Activated naive CD4-positive, alpha-beta T cell treated with anti-CD3 and anti-CD28 coated beads, Interleukin-2, amount 10 ng/mL, durations not matched to agents 7 days and 5 days (primary cell): ENCODE measurements around the gene KIAA0319L.

Experiments used
- CTCF ChIA-PET: fragments of 350-600 bp; sonication (Branson Sonifier 250); formaldehyde crosslinking; loops from one replicate; lab custom pipeline; 2021; ENCODE audit warnings: antibody characterized with exemption; lab: Charles Lee
- DNase-seq: peaks from one replicate; pipeline ENCODE4 v3.0.0-alpha.2; 2020
- H3K27ac Mint-ChIP-seq: one replicate; pipeline ENCODE4 v1.8.0; 2021; ENCODE audit warnings: mild to moderate bottlenecking, moderate library complexity, mixed read lengths
- H3K27me3 Mint-ChIP-seq: one replicate; pipeline ENCODE4 v1.8.0; 2021; ENCODE audit warnings: mild to moderate bottlenecking, mixed read lengths
- H3K36me3 Mint-ChIP-seq: one replicate; pipeline ENCODE4 v1.8.0; 2021; ENCODE audit warnings: mixed read lengths
- H3K4me1 Mint-ChIP-seq: one replicate; pipeline ENCODE4 v1.8.0; 2021; ENCODE audit warnings: mixed read lengths
- H3K4me3 Mint-ChIP-seq: one replicate; pipeline ENCODE4 v1.8.0; 2021; ENCODE audit warnings: mild to moderate bottlenecking, moderate library complexity, mixed read lengths
- H3K9me3 Mint-ChIP-seq: one replicate; pipeline ENCODE4 v1.8.0; 2021; ENCODE audit warnings: mixed read lengths

KIAA0319L gene

DNA sequence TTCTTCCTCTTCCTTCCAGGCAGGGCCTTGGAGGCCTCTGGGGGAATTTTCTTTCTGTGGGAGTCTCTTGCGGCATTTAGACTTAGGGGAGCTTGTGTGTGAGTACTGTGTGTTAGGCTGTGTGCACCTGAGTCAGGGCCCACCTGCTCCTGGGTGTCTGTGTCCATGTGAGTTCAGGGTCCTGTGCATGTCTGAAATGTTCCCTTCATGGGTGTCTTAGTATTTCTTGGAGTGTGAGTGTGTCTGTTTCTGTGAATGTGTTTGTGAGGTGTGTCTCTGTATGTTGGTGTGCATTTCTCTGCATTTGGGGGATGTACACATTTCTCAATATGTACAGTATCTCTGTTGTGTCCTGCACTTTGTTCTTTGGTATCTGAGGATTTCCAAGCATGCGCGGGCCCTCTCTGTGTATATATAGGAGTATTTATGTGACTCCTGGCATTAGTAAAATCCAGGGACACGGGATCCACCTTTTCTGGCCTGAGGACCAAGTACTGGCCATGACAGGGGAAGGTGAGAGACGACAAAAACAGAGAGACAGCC is 18.3 kb upstream of the KIAA0319L start:
- no peak overlapping the region for H3K4me3 Mint-ChIP-seq
- H3K4me1 Mint-ChIP-seq: peaks cover 28% of the 10 kb centered on the region

DNA sequence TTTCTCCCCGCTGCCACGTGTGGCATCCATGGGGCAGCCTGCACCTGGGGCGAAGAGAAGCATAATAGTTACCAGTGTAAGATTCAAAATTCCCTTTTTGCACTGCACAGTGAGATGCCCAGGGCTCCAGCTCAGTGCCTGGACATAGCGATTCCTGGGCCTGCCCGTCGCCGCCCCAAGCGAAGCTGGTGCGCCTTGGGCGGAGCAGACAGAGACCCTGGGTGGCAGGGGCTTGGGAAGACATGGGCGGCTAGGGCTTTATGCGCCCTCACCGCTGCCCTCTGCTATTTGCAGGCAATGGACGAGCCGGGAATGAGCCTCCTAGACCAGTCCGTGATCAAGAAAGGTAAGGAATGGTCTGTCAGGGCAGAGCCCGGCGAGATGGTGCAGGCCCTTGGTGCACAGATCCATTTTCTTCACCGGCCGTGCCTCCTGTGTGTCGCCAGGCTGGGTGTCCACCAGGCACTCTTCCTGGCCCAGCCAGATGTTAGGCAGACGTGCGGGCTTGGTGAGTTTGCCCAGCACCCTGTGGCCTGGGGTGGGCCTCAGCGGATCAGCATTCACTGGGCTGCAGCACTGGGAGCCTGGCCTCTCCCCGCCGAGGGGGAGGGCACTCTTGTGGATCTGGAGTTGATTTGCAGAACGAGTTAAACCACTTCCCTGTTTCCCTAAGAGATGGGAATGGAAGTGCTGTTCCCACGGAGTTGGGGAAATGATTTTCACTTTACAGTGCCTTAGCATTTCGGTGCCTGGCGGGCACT is 17.6 kb upstream of the KIAA0319L start:
- H3K27ac Mint-ChIP-seq: no peak overlapping the region
- no peak for DNase-seq
- CTCF ChIA-PET: no interaction called here
- no peak overlapping the region for H3K4me3 Mint-ChIP-seq
- H3K36me3 Mint-ChIP-seq: peaks cover 3% of the 10 kb centered on the region
- H3K27me3 Mint-ChIP-seq: peaks cover 78% of the 10 kb centered on the region
- H3K9me3 Mint-ChIP-seq: no peaks in the 10 kb centered on the region
- H3K4me1 Mint-ChIP-seq: peaks cover 28% of the 10 kb centered on the region

More for the DNA sequence above, 18.3 kb upstream of the KIAA0319L start:
- H3K9me3 Mint-ChIP-seq: no peaks in the 10 kb centered on the region
- CTCF ChIA-PET: interaction anchor here (1.5 kb wide), 1 partner anchor 140 kb away, joined by 7 read pairs; no protein-coding TSS in a partner anchor
- H3K27ac Mint-ChIP-seq: no peak overlapping the region
- peaks cover 3% of the 10 kb centered on the region for H3K36me3 Mint-ChIP-seq
- DNase-seq: no peak
- H3K27me3 Mint-ChIP-seq: peaks cover 82% of the 10 kb centered on the region

DNA sequence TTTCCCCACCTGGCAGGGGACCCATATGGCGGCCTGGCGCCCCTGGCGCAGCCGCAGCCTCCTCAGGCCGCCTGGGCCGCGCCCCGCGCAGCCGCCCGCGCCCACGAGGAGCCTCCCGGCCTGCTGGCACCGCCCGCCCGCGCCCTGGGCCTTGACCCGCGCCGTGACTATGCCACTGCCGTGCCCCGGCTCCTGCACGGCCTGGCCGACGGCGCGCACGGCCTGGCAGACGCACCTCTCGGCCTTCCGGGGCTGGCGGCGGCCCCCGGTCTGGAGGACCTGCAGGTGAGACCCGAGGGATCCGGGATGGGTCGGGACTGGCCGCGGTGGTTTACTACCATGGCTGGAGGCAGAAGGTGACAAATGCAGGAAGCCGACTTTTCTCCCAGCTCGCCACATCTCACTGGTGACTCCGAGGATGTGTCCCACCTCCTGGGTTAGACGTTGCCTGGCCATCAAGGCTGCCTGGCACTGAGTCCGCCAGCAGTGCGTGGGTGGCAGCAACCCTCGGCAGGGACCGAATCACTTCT is 17.0 kb upstream of the KIAA0319L start:
- CTCF ChIA-PET: interaction anchor here (1.0 to 4.8 kb wide), 2 partner anchors 9 to 141 kb away, joined by 3 to 40 read pairs; no protein-coding TSS in a partner anchor
- H3K27me3 Mint-ChIP-seq: peaks cover 78% of the 10 kb centered on the region
- H3K27ac Mint-ChIP-seq: no peak overlapping the region
- no peaks in the 10 kb centered on the region for H3K9me3 Mint-ChIP-seq
- peaks cover 3% of the 10 kb centered on the region for H3K36me3 Mint-ChIP-seq
- H3K4me1 Mint-ChIP-seq: peaks cover 28% of the 10 kb centered on the region
- H3K4me3 Mint-ChIP-seq: no peak overlapping the region
- DNase-seq: no peak

DNA sequence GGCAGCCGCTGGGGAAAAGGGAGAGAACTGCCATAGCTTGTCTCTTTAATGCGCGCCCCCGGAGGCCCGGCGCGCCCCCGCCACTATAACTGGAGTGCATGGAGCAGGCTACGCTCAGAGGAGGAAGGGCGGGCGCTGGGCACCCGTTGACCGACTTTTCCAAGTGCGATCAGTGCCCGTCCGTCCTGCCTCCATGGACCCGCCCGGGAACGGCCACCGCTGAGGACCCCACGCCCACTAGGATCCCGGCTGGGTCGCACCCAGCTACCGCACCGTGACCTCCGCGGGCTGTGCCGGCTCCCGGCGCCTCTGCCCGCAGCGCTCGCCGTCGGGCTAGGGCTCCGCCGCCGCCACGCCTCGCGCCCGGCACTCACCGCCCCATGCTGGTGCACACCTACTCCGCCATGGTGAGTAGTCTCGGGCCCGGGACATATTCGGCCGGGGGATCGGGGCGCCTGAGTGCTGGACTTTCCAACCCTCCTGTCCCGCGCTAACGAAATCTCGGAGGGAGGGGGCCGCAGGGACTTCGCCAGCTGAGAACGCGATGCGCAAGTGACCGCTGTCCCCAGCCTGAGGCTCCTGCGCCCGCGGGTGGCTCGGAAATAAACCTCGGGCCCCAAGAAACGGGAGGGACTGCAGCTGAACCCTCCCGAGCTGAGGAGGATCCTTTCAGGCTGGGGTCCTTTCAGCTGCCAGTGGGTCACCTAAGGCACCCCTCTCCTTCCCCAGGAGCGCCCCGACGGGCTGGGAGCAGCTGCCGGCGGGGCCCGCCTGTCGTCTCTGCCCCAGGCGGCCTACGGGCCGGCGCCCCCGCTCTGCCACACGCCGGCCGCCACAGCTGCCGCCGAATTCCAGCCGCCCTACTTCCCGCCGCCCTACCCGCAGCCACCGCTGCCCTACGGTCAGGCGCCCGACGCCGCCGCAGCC is 16.3 kb upstream of the KIAA0319L start, which contains the start of gene TFAP2E:
Gene TFAP2E (plus strand): TSS at position 117 of the 927 bp plus-strand sequence. CDS start 264 bp downstream, at position 381.
- no peak for DNase-seq
- Mint-ChIP-seq H3K9me3 (no peaks in the 10 kb centered on the region), H3K4me3 (no peak within 1 kb of the TSS), H3K4me1 (peaks cover 28% of the 10 kb centered on the region), H3K27me3 (peaks cover 76% of the 10 kb centered on the region), H3K27ac (no peak within 1 kb of the TSS), H3K36me3 (peaks cover 3% of the 10 kb centered on the region)
- CTCF ChIA-PET: interaction anchor here (1.0 to 4.8 kb wide), 5 partner anchors 8 to 561 kb away, joined by 3 to 40 read pairs (median 11); no protein-coding TSS in a partner anchor

DNA sequence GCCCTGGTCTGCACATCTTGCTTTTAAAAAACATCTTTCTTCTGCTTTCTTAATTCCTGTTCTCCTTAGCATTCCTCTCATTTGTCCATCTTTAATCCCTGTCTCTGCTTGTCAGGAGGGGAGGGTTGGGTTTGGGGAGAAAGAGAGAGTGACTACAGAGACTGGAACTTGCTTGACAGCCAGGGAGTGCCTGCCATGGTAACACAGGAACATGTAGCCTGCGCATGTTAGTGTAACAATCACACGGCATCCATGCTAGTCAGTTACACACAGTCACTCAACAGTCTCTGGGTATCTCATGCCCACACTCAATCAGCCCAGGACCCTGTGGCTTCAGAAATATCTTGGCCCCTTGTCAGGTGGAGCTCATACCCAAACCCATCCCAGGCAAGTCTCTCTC is 15.1 kb upstream of the KIAA0319L start:
- no peak for DNase-seq
- Mint-ChIP-seq H3K27me3 (peaks cover 65% of the 10 kb centered on the region), H3K27ac (no peak overlapping the region), H3K36me3 (no peaks in the 10 kb centered on the region), H3K4me1 (peaks cover 16% of the 10 kb centered on the region), H3K9me3 (no peaks in the 10 kb centered on the region), H3K4me3 (no peak overlapping the region)
- CTCF ChIA-PET: interaction anchor here (1.1 to 4.8 kb wide), 7 partner anchors 11 to 165 kb away, joined by 3 to 40 read pairs (median 4); no protein-coding TSS in a partner anchor

DNA sequence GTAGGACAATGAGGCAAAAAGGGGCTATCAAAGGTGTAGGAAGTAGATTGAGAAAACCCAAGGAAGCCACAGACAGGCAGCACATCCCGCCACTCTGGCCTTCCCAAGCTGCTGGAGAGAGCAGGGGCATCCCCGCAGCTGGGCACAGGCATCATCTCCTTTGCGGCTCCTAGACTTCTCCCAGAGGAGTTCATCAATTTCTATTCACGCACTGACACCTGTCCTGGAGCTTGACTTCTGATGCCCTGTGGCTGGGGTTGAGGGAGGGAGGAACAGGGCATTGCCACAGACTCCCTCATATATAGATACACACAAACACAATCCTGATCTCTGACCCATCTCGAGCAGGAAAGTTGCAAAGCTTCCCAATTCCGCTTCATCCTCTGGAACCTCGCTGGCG is 14.1 kb upstream of the KIAA0319L start:
- peak; percentile 18 for DNase-seq
- H3K27me3 Mint-ChIP-seq: peaks cover 56% of the 10 kb centered on the region
- H3K9me3 Mint-ChIP-seq: no peaks in the 10 kb centered on the region
- H3K36me3 Mint-ChIP-seq: peaks cover 3% of the 10 kb centered on the region
- CTCF ChIA-PET: interaction anchor here (1.1 to 4.8 kb wide), 7 partner anchors 10 to 167 kb away, joined by 3 to 40 read pairs (median 4); no protein-coding TSS in a partner anchor
- H3K4me1 Mint-ChIP-seq: peaks cover 11% of the 10 kb centered on the region
- H3K4me3 Mint-ChIP-seq: no peak overlapping the region
- no peak overlapping the region for H3K27ac Mint-ChIP-seq

DNA sequence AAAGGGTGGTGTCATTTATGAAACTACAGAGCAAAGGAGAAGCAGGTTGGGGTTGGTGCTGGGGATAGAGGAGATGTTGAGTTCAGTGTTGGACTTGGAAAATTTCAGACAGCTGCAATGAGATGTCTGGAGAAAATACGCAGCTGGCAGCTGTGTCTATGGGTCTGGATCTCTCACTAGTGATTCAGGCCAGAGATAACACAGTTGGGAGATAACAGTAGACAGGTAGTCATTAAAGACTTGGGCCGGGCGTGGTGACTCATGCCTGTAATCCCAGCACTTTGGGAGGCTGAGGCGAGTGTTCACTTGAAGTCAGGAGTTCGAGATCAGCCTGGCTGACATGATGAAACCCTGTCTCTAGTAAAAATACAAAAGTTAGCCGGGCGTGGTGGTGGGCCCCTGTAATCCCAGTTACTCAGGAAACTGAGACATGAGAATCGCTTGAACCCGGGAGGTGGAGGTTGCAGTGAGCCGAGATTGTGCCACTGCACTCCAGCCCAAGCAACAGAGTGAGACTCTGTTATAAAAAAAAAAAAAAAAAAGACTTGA is 13.5 kb upstream of the KIAA0319L start:
- H3K4me3 Mint-ChIP-seq: no peak overlapping the region
- H3K27ac Mint-ChIP-seq: no peak overlapping the region
- H3K4me1 Mint-ChIP-seq: peaks cover 5% of the 10 kb centered on the region
- H3K27me3 Mint-ChIP-seq: peaks cover 50% of the 10 kb centered on the region
- peaks cover 3% of the 10 kb centered on the region for H3K36me3 Mint-ChIP-seq
- peak; percentile 15 for DNase-seq
- H3K9me3 Mint-ChIP-seq: no peaks in the 10 kb centered on the region
- CTCF ChIA-PET: interaction anchor here (2.9 to 4.8 kb wide), 3 partner anchors 119 to 157 kb away, joined by 11 to 40 read pairs (median 24); no protein-coding TSS in a partner anchor

DNA sequence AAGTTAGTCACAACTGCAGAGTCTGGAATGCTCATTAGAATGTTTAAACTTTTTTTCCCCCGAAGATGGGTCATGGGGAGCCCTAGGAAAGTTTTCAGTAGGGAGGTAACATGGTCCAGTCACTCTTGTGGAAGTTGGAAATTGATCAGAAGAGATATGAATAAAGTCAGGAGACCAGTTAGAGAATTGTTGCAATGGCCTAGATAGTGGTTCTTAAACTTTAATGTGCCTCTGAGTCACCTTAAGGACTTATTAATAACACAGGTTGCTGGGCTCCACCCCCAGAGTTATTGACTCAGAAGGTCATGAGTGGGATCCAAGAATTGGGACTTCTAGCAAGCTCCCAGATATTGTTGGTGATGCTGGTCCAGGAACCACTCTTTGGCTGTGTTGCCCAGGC is 12.7 kb upstream of the KIAA0319L start:
- DNase-seq: peak; percentile 11
- H3K36me3 Mint-ChIP-seq: peaks cover 3% of the 10 kb centered on the region
- no peak overlapping the region for H3K4me3 Mint-ChIP-seq
- peaks cover 43% of the 10 kb centered on the region for H3K27me3 Mint-ChIP-seq
- CTCF ChIA-PET: interaction anchor here (3.4 to 4.8 kb wide), 2 partner anchors 145 to 158 kb away, joined by 24 to 40 read pairs; no protein-coding TSS in a partner anchor
- H3K4me1 Mint-ChIP-seq: peaks cover 2% of the 10 kb centered on the region
- no peak overlapping the region for H3K27ac Mint-ChIP-seq
- H3K9me3 Mint-ChIP-seq: no peaks in the 10 kb centered on the region

DNA sequence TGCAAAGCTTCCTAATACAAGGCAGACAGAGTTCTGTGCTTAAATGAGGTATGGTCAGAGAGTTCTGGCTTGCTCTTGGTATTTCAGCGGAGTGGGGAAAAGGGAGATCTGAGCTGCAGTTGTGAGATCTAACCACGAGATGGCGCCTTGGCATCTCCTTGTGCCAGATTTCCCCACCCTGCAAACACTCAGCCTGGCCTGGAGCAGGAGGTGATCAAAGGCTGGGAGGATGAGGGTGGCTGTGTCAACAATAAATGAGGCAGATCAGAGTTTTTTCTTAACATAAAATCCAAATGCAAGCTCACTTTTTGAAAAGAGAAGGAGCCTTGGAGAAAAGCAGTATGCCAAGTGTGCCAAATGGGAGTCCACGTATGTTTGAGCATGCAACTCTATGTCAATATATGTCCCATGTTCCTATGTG is 11.8 kb upstream of the KIAA0319L start:
- DNase-seq: peak; percentile 80
- peaks cover 8% of the 10 kb centered on the region for H3K36me3 Mint-ChIP-seq
- peaks cover 35% of the 10 kb centered on the region for H3K27me3 Mint-ChIP-seq
- no peak overlapping the region for H3K27ac Mint-ChIP-seq
- no peaks in the 10 kb centered on the region for H3K9me3 Mint-ChIP-seq
- CTCF ChIA-PET: interaction anchor here (0.8 to 5.9 kb wide), 21 partner anchors 9 to 213 kb away, joined by 3 to 171 read pairs (median 6); partner anchors contain the start of genes C1orf216 and CLSPN
- peaks cover 6% of the 10 kb centered on the region for H3K4me1 Mint-ChIP-seq
- H3K4me3 Mint-ChIP-seq: no peak overlapping the region

DNA sequence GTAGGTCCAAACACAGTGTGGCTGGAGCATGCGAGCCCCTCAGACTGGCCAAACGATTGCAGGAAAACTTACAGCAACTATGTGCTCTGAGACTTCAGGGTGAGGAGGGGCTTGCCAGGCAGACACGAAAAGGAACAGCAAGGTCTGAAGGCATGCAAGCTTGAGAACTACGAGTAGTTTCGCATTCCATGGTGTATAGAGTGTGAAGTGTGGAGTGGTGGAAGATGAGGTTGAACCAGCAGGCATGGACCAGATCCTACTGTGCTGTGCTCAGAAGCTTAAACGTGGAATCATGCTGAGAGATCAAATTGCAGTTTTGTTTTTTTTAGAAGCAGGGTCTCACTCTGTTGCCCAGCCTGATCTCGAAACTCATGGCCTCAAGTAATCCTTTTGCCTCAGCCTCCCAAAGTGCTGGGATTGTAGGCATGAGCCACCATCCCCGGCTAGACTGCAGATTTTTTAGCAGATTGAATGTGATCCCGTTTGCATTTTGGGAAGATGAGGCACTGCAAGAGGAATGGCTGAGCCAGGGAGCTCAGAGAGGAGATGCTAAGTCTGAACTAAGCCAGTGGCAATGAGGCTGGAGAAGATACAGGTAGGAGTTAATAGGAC is 10.8 kb upstream of the KIAA0319L start:
- H3K36me3 Mint-ChIP-seq: peaks cover 8% of the 10 kb centered on the region
- peaks cover 27% of the 10 kb centered on the region for H3K27me3 Mint-ChIP-seq
- no peak overlapping the region for H3K4me3 Mint-ChIP-seq
- H3K9me3 Mint-ChIP-seq: no peaks in the 10 kb centered on the region
- CTCF ChIA-PET: interaction anchor here (0.8 to 5.9 kb wide), 18 partner anchors 12 to 214 kb away, joined by 3 to 171 read pairs (median 6); partner anchors contain the start of genes C1orf216 and CLSPN
- no peak overlapping the region for H3K27ac Mint-ChIP-seq
- no peak for DNase-seq
- H3K4me1 Mint-ChIP-seq: peaks cover 6% of the 10 kb centered on the region

DNA sequence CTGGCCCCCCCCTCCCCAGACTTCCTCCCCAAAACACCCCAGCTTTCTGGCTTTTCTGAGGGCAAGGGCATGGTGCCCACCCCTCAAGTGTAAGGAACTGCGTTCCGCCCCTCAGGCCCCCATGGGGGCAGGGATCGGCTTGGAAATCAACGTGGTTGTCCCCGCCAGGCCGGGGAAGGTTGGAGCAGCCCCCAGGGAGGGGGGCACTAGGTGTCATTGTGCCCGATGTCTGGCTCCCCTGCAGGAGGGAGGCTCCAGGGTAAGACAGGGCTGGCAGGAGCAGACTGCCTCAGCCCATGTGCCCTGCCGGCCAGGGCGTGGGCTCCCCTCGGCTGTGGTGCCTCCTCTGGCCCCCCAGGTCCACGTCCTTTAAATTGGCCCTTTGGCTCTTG is 8.5 kb upstream of the KIAA0319L start:
- Mint-ChIP-seq H3K27me3 (peaks cover 3% of the 10 kb centered on the region), H3K4me3 (no peak overlapping the region), H3K36me3 (peaks cover 8% of the 10 kb centered on the region), H3K9me3 (no peaks in the 10 kb centered on the region), H3K4me1 (peaks cover 10% of the 10 kb centered on the region), H3K27ac (no peak overlapping the region)
- DNase-seq: no peak
- CTCF ChIA-PET: interaction anchor here (0.9 to 5.9 kb wide), 13 partner anchors 9 to 346 kb away, joined by 3 to 171 read pairs (median 5); partner anchors contain the start of genes C1orf216 and CLSPN

DNA sequence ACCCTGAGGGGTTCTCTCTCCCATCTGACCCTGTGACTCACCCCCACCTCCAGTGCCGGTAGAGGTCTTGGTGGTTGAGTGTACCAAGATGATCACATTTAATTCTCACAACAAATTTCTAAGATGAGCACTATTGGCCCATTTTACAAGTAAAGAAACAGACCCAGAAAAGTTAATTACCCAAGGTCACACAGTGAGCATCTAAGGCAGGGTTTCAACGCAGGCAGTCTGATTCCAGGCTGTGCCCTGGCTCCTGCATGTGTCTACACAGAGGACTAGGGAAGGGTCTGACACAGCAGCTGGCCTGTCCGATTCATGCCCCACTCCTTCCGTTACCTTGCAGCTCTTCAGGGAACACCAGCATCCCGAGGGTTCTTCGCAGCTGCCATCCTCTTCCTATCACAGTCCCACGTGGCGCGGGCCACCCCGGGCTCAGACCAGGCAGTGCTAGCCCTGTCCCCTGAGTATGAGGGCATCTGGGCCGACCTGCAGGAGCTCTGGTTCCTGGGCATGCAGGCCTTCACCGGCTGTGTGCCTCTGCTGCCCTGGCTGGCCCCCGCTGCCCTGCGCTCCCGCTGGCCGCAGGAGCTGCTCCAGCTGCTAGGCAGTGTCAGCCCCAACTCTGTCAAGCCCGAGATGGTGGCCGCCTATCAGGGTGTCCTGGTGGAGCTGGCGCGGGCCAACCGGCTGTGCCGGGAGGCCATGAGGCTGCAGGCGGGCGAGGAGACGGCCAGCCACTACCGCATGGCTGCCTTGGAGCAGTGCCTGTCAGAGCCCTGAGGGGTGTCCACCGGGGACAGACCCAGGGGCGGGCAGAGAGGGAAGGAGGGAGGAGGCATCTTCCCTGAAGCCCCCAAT is 7.9 kb upstream of the KIAA0319L start:
- Mint-ChIP-seq H3K9me3 (no peaks in the 10 kb centered on the region), H3K36me3 (peaks cover 8% of the 10 kb centered on the region), H3K4me1 (peaks cover 10% of the 10 kb centered on the region), H3K27ac (no peak overlapping the region), H3K4me3 (no peak overlapping the region), H3K27me3 (no peaks in the 10 kb centered on the region)
- DNase-seq: no peak
- CTCF ChIA-PET: interaction anchor here (0.6 to 5.9 kb wide), 32 partner anchors 8 to 388 kb away, joined by 3 to 171 read pairs (median 4); partner anchors contain the start of gene CLSPN
